HPDE6-E6E7 (cell line): Measurements from ENCODE around the gene ABCB10.
A peak's percentile ranks its signal among the peaks of the same experiment; 100 is the strongest.
"Not testable (repeated sequence)": the region's sequence is repeated elsewhere in the genome, so short reads cannot be mapped to it uniquely, and the experiment has no call there.

ENCODE experiments used
- DNase-seq: peaks from one replicate; pipeline ENCODE4 v3.0.0; 2011; ENCODE audit warnings: missing footprints; ENCODE audit errors: extremely low spot score

The ABCB10 gene

GRCh38 chr1:229558460-229559335 lies at the start of gene ABCB10:
ABCB10 (minus strand) TSS chr1:229558707; CDS start chr1:229558652, 55 bp downstream.
- peak; percentile 97 for DNase-seq

- no peak for DNase-seq
Measured at GRCh38 chr1:229607370-229607769, 48.9 kb upstream of the ABCB10 start.

GRCh38 chr1:229603371-229604005 lies 45.0 kb upstream of the ABCB10 start:
- DNase-seq = no peak

- no peak for DNase-seq
Measured at GRCh38 chr1:229600229-229600628, 41.7 kb upstream of the ABCB10 start.

- DNase-seq = no peak
Measured at GRCh38 chr1:229599218-229599954, 40.9 kb upstream of the ABCB10 start.

- DNase-seq = no peak
Measured at GRCh38 chr1:229597877-229598276, 39.4 kb upstream of the ABCB10 start.

GRCh38 chr1:229596925-229597699 lies 38.6 kb upstream of the ABCB10 start:
- DNase-seq = no peak

- not testable (repeated sequence) for DNase-seq
Measured at GRCh38 chr1:229595876-229596275, 37.4 kb upstream of the ABCB10 start.

GRCh38 chr1:229594227-229595008 lies 35.9 kb upstream of the ABCB10 start:
- DNase-seq = no peak

GRCh38 chr1:229593800-229594199 lies 35.3 kb upstream of the ABCB10 start:
- DNase-seq = no peak

- no peak for DNase-seq
Measured at GRCh38 chr1:229590119-229590518, 31.6 kb upstream of the ABCB10 start.

- no peak for DNase-seq
Measured at GRCh38 chr1:229585338-229585737, 26.8 kb upstream of the ABCB10 start.

- no peak for DNase-seq
Measured at GRCh38 chr1:229582715-229583114, 24.2 kb upstream of the ABCB10 start.

GRCh38 chr1:229582011-229582694 lies 23.6 kb upstream of the ABCB10 start:
- no peak for DNase-seq

- DNase-seq = no peak
Measured at GRCh38 chr1:229581485-229581884, 23.0 kb upstream of the ABCB10 start.

- DNase-seq = no peak
Measured at GRCh38 chr1:229579059-229579673, 20.7 kb upstream of the ABCB10 start.

- no peak for DNase-seq
Measured at GRCh38 chr1:229578168-229579058, 19.9 kb upstream of the ABCB10 start.

GRCh38 chr1:229574679-229575442 lies 16.4 kb upstream of the ABCB10 start:
- DNase-seq = no peak
